ENCODE measurements around the gene EML5. TPM values are rescaled to one million over a fixed set of nuclear protein-coding genes. Genes with fewer than 3 reads are reported as not detected.

Gene EML5
- total and polyA plus RNA-seq, 2 donors (not counting 1 experiment from before 2014, with no cell fraction given) = 0.10 to 0.66 TPM

GRCh38 chr14:88628033-88628432, 164.7 kb downstream of the EML5 start:
- Histone ChIP-seq H4K20me1 (ENCODE audit: control insufficient read depth, extremely low read depth, insufficient read depth, low read length) (no peaks in the 10 kb centered on the region), H3K36me3 (ENCODE audit: control insufficient read depth, insufficient read depth, low read length) (no peaks in the 10 kb centered on the region), H3K9me3 (ENCODE audit: control insufficient read depth, insufficient read depth, low read depth, low read length) (no peaks in the 10 kb centered on the region), H3K27ac (ENCODE audit: insufficient read depth, low read length) (no peak overlapping the region), H3K27me3 (ENCODE audit: control insufficient read depth, insufficient read depth, low read length) (no peaks in the 10 kb centered on the region), H3K9ac (ENCODE audit: insufficient read depth, low read length) (no peak overlapping the region), H3K4me1 (ENCODE audit: control insufficient read depth, extremely low read depth, insufficient read depth, low read length) (no peaks in the 10 kb centered on the region), H3K4me3 (replicated peaks in 1 of 4; ENCODE audit: control extremely low read depth in 1 of 4, insufficient read depth in 1 of 4, low read depth in 3 of 4, low read length in 4 of 4) (no peak overlapping the region), H3K79me2 (ENCODE audit: control insufficient read depth, insufficient read depth, low read length) (no peaks in the 10 kb centered on the region), H2AFZ (ENCODE audit: low read length) (no peak overlapping the region), H3K4me2 (ENCODE audit: extremely low read depth, insufficient read depth, low read length) (no peak overlapping the region)
- DNase-seq (ENCODE audit: low read depth in 2 of 2) = no peak
- no peak for TF ChIP-seq CTCF (conservative IDR thresholded peaks at IDR 0.05 in 1 of 2, IDR thresholded peaks at IDR 0.05 in 1 of 2; ENCODE audit: low read depth in 1 of 2, low read length in 2 of 2)
- no peak for TF ChIP-seq EZH2 (IDR thresholded peaks at IDR 0.05; ENCODE audit: low read length, missing control alignments)

- no peaks in the 10 kb centered on the region for H3K9me3 ChIP-seq (ENCODE audit: control insufficient read depth, insufficient read depth, low read depth, low read length)
- H2AFZ ChIP-seq (ENCODE audit: low read length) = no peak overlapping the region
- H3K9ac ChIP-seq (ENCODE audit: insufficient read depth, low read length) = no peak overlapping the region
- no peaks in the 10 kb centered on the region for H4K20me1 ChIP-seq (ENCODE audit: control insufficient read depth, extremely low read depth, insufficient read depth, low read length)
- no peak overlapping the region for H3K4me2 ChIP-seq (ENCODE audit: extremely low read depth, insufficient read depth, low read length)
- TF ChIP-seq EZH2 (IDR thresholded peaks at IDR 0.05; ENCODE audit: low read length, missing control alignments) (no peak), CTCF (conservative IDR thresholded peaks at IDR 0.05 in 1 of 2, IDR thresholded peaks at IDR 0.05 in 1 of 2; ENCODE audit: low read depth in 1 of 2, low read length in 2 of 2) (no peak)
- H3K27me3 ChIP-seq (ENCODE audit: control insufficient read depth, insufficient read depth, low read length) = no peaks in the 10 kb centered on the region
- H3K4me3 ChIP-seq (replicated peaks in 1 of 4; ENCODE audit: control extremely low read depth in 1 of 4, insufficient read depth in 1 of 4, low read depth in 3 of 4, low read length in 4 of 4) = no peak overlapping the region
- DNase-seq (ENCODE audit: low read depth in 2 of 2) = no peak
- H3K79me2 ChIP-seq (ENCODE audit: control insufficient read depth, insufficient read depth, low read length) = no peaks in the 10 kb centered on the region
- no peaks in the 10 kb centered on the region for H3K4me1 ChIP-seq (ENCODE audit: control insufficient read depth, extremely low read depth, insufficient read depth, low read length)
- H3K36me3 ChIP-seq (ENCODE audit: control insufficient read depth, insufficient read depth, low read length) = no peaks in the 10 kb centered on the region
- no peak overlapping the region for H3K27ac ChIP-seq (ENCODE audit: insufficient read depth, low read length)
Measured at GRCh38 chr14:88625671-88626070, 167.1 kb downstream of the EML5 start.

- Histone ChIP-seq H3K9ac (ENCODE audit: insufficient read depth, low read length) (no peak overlapping the region), H3K27ac (ENCODE audit: insufficient read depth, low read length) (no peak overlapping the region), H2AFZ (ENCODE audit: low read length) (no peak overlapping the region), H3K27me3 (ENCODE audit: control insufficient read depth, insufficient read depth, low read length) (no peaks in the 10 kb centered on the region), H3K4me1 (ENCODE audit: control insufficient read depth, extremely low read depth, insufficient read depth, low read length) (no peaks in the 10 kb centered on the region), H3K4me2 (ENCODE audit: extremely low read depth, insufficient read depth, low read length) (no peak overlapping the region), H3K36me3 (ENCODE audit: control insufficient read depth, insufficient read depth, low read length) (no peaks in the 10 kb centered on the region), H3K79me2 (ENCODE audit: control insufficient read depth, insufficient read depth, low read length) (no peaks in the 10 kb centered on the region), H3K9me3 (ENCODE audit: control insufficient read depth, insufficient read depth, low read depth, low read length) (no peaks in the 10 kb centered on the region), H3K4me3 (replicated peaks in 1 of 4; ENCODE audit: control extremely low read depth in 1 of 4, insufficient read depth in 1 of 4, low read depth in 3 of 4, low read length in 4 of 4) (no peak overlapping the region), H4K20me1 (ENCODE audit: control insufficient read depth, extremely low read depth, insufficient read depth, low read length) (no peaks in the 10 kb centered on the region)
- TF ChIP-seq CTCF (conservative IDR thresholded peaks at IDR 0.05 in 1 of 2, IDR thresholded peaks at IDR 0.05 in 1 of 2; ENCODE audit: low read depth in 1 of 2, low read length in 2 of 2) (no peak), EZH2 (IDR thresholded peaks at IDR 0.05; ENCODE audit: low read length, missing control alignments) (no peak)
- DNase-seq (ENCODE audit: low read depth in 2 of 2) = peak; percentile 11 to 15
Measured at GRCh38 chr14:88621100-88621499, 171.7 kb downstream of the EML5 start.
